GM19438 (cell line): ENCODE data around the gene EPO.

Experiments
- ATAC-seq: cut with Tn5 transposase; IDR thresholded peaks from one replicate; pipeline ENCODE4 v1.9.1; 2021; ENCODE audit warnings: low read depth; ENCODE audit not compliant: unreplicated experiment

EPO gene

GRCh38 chr7:100682991-100683658 is 37.1 kb upstream of the EPO start:
- ATAC-seq = no peak

- no peak for ATAC-seq
Measured at GRCh38 chr7:100683659-100684533, 36.4 kb upstream of the EPO start.

GRCh38 chr7:100684534-100685042 is 35.7 kb upstream of the EPO start:
- no peak for ATAC-seq

- ATAC-seq = no peak
Measured at GRCh38 chr7:100685049-100685605, 35.1 kb upstream of the EPO start.

- ATAC-seq = no peak
Measured at GRCh38 chr7:100685631-100686145, 34.6 kb upstream of the EPO start.

GRCh38 chr7:100686201-100686821 is 34.0 kb upstream of the EPO start:
- ATAC-seq = no peak

- no peak for ATAC-seq
Measured at GRCh38 chr7:100686822-100687211, 33.5 kb upstream of the EPO start.

GRCh38 chr7:100687261-100687660 is 33.0 kb upstream of the EPO start:
- ATAC-seq = no peak

GRCh38 chr7:100687751-100688300 is 32.4 kb upstream of the EPO start:
- ATAC-seq = no peak

GRCh38 chr7:100688326-100688860 is 31.9 kb upstream of the EPO start:
- ATAC-seq = no peak

- no peak for ATAC-seq
Measured at GRCh38 chr7:100689230-100690135, 30.8 kb upstream of the EPO start.

GRCh38 chr7:100691676-100692577 is 28.3 kb upstream of the EPO start:
- ATAC-seq = no peak

- ATAC-seq = no peak
Measured at GRCh38 chr7:100692578-100692961, 27.7 kb upstream of the EPO start.

- ATAC-seq = no peak
Measured at GRCh38 chr7:100693312-100694097, 26.8 kb upstream of the EPO start.

- no peak for ATAC-seq
Measured at GRCh38 chr7:100694098-100694745, 26.0 kb upstream of the EPO start, which contains the start of gene GIGYF1. GIGYF1 (minus strand) TSS chr7:100694250; CDS start chr7:100688238, 6,012 bp downstream.

GRCh38 chr7:100696123-100696521 is 24.1 kb upstream of the EPO start:
- no peak for ATAC-seq

GRCh38 chr7:100699018-100699417 is 21.2 kb upstream of the EPO start:
- no peak for ATAC-seq
